ENCODE data around the gene WDR20.

GRCh38 chr14:102200690-102201352, 61.1 kb downstream of the WDR20 start:
- TF ChIP-seq, protein P1, sequence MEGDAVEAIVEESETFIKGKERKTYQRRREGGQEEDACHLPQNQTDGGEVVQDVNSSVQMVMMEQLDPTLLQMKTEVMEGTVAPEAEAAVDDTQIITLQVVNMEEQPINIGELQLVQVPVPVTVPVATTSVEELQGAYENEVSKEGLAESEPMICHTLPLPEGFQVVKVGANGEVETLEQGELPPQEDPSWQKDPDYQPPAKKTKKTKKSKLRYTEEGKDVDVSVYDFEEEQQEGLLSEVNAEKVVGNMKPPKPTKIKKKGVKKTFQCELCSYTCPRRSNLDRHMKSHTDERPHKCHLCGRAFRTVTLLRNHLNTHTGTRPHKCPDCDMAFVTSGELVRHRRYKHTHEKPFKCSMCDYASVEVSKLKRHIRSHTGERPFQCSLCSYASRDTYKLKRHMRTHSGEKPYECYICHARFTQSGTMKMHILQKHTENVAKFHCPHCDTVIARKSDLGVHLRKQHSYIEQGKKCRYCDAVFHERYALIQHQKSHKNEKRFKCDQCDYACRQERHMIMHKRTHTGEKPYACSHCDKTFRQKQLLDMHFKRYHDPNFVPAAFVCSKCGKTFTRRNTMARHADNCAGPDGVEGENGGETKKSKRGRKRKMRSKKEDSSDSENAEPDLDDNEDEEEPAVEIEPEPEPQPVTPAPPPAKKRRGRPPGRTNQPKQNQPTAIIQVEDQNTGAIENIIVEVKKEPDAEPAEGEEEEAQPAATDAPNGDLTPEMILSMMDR (IDR thresholded peaks at IDR 0.05) = no peak
- no peak for TF ChIP-seq POLR2AphosphoS5 (IDR thresholded peaks at IDR 0.05)

Measured in suprapubic skin (tissue), 3 donors.